Cardiac muscle cell (in vitro differentiated cells and primary cell): Measurements from ENCODE around the gene MAST4. TPM values are rescaled to one million over a fixed set of nuclear protein-coding genes. Genes with fewer than 3 reads are reported as not detected.

ENCODE experiments used
- DNase-seq, 2 donors: peaks; one replicate each; pipeline versions ENCODE4 v3.0.0 to v3.0.0-alpha.2; 2010 to 2017; ENCODE audit warnings: low read depth in 1 of 2, low spot score in 1 of 2
- H3K27ac ChIP-seq: fragments of 200-600 bp; sonication (generic); 2 replicates; pipeline ENCODE4 v1.5.1; 2016
- H3K27me3 ChIP-seq: fragments of 200-600 bp; sonication (generic); 2 replicates; pipeline ENCODE4 v1.6.0; 2016; ENCODE audit warnings: control low read depth
- H3K36me3 ChIP-seq: fragments of 200-600 bp; sonication (generic); 2 replicates; pipeline ENCODE4 v1.5.1; 2016; ENCODE audit warnings: control low read depth
- H3K4me1 ChIP-seq: fragments of 200-600 bp; sonication (generic); 2 replicates; pipeline ENCODE4 v1.8.1; 2017; ENCODE audit warnings: low read depth, mild to moderate bottlenecking, mixed run types
- H3K4me3 ChIP-seq: fragments of 200-600 bp; sonication (generic); 2 replicates; pipeline ENCODE4 v1.5.1; 2016; ENCODE audit warnings: mild to moderate bottlenecking
- H3K9me3 ChIP-seq: fragments of 200-600 bp; sonication (generic); 2 replicates; pipeline ENCODE4 v1.5.1; 2017; ENCODE audit warnings: low read depth, mild to moderate bottlenecking, control low read depth
- polyA plus RNA-seq: library from polyadenylated mRNA; unstranded; fragments of >200 nt; fragmentation: Nextera tagmentation; extraction: Ambion mirVana; gene quantifications from 2 replicates; pipeline ENCODE4 v1.2.1, GENCODE V29; 2016
- total RNA-seq: library from RNA; depleted of rRNA; stranded (reverse); fragments of >200 nt; gene quantifications from 2 replicates; pipeline ENCODE4 v1.2.3, GENCODE V29; 2016
- TF ChIP-seq, protein P1 (sequence below): IDR thresholded peaks from 2 replicates; pipeline ENCODE4 v1.5.1; 2012; ENCODE audit warnings: low read depth, mild to moderate bottlenecking, low read length

Gene MAST4
- total and polyA plus RNA-seq, 2 experiments from 2014 or later: 33.1 to 58.0 TPM

DNA sequence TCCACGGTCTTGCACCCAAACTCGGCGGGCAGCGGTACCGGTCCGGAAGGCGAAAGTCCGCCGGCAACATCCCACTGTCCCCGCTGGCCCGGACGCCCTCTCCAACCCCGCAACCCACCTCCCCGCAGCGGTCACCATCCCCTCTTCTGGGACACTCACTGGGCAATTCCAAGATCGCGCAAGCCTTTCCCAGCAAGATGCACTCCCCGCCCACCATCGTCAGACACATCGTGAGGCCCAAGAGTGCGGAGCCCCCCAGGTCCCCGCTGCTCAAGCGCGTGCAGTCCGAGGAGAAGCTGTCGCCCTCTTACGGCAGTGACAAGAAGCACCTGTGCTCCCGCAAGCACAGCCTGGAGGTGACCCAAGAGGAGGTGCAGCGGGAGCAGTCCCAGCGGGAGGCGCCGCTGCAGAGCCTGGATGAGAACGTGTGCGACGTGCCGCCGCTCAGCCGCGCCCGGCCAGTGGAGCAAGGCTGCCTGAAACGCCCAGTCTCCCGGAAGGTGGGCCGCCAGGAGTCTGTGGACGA, 567.1 kb downstream of the MAST4 start:
- Histone ChIP-seq H3K4me1 (peaks cover 4% of the 10 kb centered on the region), H3K9me3 (no peaks in the 10 kb centered on the region), H3K27me3 (no peaks in the 10 kb centered on the region), H3K36me3 (peaks cover 34% of the 10 kb centered on the region), H3K4me3 (no peak overlapping the region), H3K27ac (no peak overlapping the region)
- DNase-seq: no peak
- TF ChIP-seq, protein P1, sequence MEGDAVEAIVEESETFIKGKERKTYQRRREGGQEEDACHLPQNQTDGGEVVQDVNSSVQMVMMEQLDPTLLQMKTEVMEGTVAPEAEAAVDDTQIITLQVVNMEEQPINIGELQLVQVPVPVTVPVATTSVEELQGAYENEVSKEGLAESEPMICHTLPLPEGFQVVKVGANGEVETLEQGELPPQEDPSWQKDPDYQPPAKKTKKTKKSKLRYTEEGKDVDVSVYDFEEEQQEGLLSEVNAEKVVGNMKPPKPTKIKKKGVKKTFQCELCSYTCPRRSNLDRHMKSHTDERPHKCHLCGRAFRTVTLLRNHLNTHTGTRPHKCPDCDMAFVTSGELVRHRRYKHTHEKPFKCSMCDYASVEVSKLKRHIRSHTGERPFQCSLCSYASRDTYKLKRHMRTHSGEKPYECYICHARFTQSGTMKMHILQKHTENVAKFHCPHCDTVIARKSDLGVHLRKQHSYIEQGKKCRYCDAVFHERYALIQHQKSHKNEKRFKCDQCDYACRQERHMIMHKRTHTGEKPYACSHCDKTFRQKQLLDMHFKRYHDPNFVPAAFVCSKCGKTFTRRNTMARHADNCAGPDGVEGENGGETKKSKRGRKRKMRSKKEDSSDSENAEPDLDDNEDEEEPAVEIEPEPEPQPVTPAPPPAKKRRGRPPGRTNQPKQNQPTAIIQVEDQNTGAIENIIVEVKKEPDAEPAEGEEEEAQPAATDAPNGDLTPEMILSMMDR: no peak

- no peak for DNase-seq
- H3K27ac ChIP-seq: no peak overlapping the region
- TF ChIP-seq, protein P1: no peak
- H3K27me3 ChIP-seq: no peaks in the 10 kb centered on the region
- peaks cover 4% of the 10 kb centered on the region for H3K4me1 ChIP-seq
- no peaks in the 10 kb centered on the region for H3K9me3 ChIP-seq
- H3K4me3 ChIP-seq: no peak overlapping the region
- peaks cover 33% of the 10 kb centered on the region for H3K36me3 ChIP-seq
Measured at GRCh38 chr5:67163863-67164595, 567.8 kb downstream of the MAST4 start.

DNA sequence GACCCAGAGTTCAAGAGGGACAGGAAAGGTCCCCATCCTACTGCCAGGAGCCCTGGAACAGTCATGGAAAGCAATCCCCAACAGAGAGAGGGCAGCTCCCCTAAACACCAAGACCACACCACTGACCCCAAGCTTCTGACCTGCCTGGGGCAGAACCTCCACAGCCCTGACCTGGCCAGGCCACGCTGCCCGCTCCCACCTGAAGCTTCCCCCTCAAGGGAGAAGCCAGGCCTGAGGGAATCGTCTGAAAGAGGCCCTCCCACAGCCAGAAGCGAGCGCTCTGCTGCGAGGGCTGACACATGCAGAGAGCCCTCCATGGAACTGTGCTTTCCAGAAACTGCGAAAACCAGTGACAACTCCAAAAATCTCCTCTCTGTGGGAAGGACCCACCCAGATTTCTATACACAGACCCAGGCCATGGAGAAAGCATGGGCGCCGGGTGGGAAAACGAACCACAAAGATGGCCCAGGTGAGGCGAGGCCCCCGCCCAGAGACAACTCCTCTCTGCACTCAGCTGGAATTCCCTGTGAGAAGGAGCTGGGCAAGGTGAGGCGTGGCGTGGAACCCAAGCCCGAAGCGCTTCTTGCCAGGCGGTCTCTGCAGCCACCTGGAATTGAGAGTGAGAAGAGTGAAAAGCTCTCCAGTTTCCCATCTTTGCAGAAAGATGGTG, 568.8 kb downstream of the MAST4 start:
- TF ChIP-seq, protein P1: no peak
- no peaks in the 10 kb centered on the region for H3K27me3 ChIP-seq
- no peak for DNase-seq
- H3K27ac ChIP-seq: no peak overlapping the region
- peaks cover 39% of the 10 kb centered on the region for H3K36me3 ChIP-seq
- no peak overlapping the region for H3K4me3 ChIP-seq
- peaks cover 4% of the 10 kb centered on the region for H3K4me1 ChIP-seq
- H3K9me3 ChIP-seq: no peaks in the 10 kb centered on the region

DNA sequence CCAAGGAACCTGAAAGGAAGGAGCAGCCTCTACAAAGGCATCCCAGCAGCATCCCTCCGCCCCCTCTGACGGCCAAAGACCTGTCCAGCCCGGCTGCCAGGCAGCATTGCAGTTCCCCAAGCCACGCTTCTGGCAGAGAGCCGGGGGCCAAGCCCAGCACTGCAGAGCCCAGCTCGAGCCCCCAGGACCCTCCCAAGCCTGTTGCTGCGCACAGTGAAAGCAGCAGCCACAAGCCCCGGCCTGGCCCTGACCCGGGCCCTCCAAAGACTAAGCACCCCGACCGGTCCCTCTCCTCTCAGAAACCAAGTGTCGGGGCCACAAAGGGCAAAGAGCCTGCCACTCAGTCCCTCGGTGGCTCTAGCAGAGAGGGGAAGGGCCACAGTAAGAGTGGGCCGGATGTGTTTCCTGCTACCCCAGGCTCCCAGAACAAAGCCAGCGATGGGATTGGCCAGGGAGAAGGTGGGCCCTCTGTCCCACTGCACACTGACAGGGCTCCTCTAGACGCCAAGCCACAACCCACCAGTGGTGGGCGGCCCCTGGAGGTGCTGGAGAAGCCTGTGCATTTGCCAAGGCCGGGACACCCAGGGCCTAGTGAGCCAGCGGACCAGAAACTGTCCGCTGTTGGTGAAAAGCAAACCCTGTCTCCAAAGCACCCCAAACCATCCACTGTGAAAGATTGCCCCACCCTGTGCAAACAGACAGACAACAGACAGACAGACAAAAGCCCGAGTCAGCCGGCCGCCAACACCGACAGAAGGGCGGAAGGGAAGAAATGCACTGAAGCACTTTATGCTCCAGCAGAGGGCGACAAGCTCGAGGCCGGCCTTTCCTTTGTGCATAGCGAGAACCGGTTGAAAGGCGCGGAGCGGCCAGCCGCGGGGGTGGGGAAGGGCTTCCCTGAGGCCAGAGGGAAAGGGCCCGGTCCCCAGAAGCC, 569.6 kb downstream of the MAST4 start:
- peak; percentile 84 to 90 for DNase-seq
- TF ChIP-seq, protein P1: peak; percentile 81
- peak overlapping the region; percentile 37 for H3K27ac ChIP-seq
- no peaks in the 10 kb centered on the region for H3K27me3 ChIP-seq
- peaks cover 39% of the 10 kb centered on the region for H3K36me3 ChIP-seq
- H3K9me3 ChIP-seq: no peaks in the 10 kb centered on the region
- H3K4me3 ChIP-seq: no peak overlapping the region
- H3K4me1 ChIP-seq: peaks cover 4% of the 10 kb centered on the region
